Stimulated activated CD4-positive, alpha-beta T cell treated with anti-CD3 and anti-CD28 coated beads, Interleukin-1b, Interleukin-23, amount 100 ng/mL, for 24 hours (primary cell): ENCODE results near the gene TAS2R5.
"Not testable (repeated sequence)": the region's sequence is repeated elsewhere in the genome, so short reads cannot be mapped to it uniquely, and the experiment has no call there.

ENCODE experiments used
- DNase-seq, 4 experiments: peaks; one replicate each; pipeline ENCODE4 v3.0.0-alpha.2; 2020; ENCODE audit warnings: low read depth in 4 of 4, low spot score in 1 of 4

The TAS2R5 gene, protein sequence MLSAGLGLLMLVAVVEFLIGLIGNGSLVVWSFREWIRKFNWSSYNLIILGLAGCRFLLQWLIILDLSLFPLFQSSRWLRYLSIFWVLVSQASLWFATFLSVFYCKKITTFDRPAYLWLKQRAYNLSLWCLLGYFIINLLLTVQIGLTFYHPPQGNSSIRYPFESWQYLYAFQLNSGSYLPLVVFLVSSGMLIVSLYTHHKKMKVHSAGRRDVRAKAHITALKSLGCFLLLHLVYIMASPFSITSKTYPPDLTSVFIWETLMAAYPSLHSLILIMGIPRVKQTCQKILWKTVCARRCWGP

DNA sequence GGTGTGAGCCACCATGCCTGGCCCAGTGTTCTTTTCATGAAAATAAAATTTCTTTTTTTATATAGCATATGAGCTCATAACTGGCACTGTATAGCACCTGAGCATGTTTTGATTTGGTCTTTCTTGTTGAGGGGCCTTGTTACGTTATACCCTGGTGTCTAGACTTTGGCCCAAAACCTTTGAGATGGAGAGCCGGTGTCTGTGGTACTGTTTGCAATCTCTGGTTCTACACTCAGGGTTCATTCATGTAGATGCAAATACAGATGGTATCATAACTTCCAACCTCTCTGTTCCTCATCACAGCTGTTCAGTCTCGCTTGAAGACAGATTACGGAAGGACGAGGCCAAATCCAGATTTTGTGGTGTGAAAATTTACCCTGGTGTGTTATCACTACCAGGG is at the start of gene TAS2R5:
TAS2R5 (plus strand) TSS at position 301 of the 400 bp plus-strand sequence. CDS start 145 bp downstream, outside the sequence.
- no peak for DNase-seq

DNA sequence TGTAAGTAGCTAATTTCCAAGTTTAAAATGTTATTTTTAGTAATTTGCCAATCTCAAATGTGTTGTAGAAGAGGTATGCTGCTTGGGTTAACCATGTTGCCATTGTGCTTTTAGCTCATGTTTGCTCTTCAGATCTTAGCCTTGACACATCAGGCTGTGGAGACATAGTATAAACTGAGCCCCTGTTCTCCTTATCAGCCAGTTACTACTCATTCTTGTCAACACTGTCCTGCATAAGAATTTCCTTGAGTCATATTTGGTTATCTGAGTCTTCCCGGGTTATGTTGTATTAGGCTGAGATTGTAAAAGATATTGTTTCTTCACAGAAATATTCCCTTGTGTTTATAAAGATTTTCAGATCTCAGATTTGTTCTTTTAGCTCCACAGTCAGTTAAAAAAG is 47.8 kb upstream of the TAS2R5 start:
- DNase-seq = no peak

DNA sequence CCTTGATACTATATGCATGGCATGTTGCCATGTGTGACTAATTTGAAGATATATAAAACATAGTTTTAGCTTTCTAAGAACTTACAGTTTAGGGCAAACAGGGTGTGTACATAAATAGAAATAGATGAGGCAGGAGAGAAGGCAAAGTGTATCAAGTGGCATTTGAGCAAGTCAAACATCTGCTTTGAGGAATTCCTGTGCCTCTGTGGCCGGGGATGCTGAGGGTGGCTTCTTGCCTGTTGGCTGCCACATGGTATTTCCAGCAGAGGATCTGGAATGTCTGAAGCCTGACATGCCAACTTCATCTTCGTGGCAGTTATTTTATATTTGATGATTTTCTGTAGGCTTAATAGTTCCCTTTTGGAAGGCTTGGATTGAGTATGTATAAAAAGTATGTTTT is 45.9 kb upstream of the TAS2R5 start:
- no peak for DNase-seq

DNA sequence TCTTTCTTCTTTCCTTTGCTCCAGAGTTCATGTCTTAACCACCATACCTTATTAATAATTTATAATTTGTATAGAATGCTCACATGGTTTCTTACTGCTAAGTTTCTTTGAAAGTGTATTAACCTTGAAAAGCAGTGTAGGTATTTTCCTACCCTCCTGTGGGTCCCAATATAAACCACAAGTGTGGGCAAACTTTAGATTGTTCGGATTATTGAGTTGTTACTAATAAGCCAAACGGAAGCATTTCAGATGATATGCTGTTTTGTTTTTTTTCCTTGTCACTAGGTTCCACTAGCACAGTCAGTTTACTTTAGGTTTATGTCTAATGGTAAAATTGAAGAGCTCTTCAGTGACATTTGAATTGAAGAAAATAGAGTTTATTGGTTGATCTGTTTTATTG is 41.6 kb upstream of the TAS2R5 start:
- DNase-seq = no peak

DNA sequence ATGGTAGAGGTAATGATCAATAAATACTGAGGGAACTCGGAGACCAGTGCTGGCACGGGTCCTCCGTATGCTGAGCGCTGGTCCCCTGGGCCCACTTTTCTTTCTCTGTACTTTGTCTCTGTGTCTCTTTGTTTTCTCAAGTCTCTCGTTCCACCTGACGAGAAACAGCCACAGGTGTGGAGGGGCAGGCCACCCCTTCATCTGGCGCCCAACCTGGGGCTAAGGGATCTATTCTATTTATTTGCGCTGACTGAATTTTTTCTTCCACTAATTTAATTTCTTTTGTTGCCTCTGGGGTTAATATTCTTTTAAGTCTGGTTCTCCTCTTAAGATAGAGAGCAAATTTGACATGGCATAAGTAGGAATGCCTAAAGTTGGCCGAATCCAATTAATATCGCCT is 38.1 kb upstream of the TAS2R5 start:
- not testable (repeated sequence) for DNase-seq

DNA sequence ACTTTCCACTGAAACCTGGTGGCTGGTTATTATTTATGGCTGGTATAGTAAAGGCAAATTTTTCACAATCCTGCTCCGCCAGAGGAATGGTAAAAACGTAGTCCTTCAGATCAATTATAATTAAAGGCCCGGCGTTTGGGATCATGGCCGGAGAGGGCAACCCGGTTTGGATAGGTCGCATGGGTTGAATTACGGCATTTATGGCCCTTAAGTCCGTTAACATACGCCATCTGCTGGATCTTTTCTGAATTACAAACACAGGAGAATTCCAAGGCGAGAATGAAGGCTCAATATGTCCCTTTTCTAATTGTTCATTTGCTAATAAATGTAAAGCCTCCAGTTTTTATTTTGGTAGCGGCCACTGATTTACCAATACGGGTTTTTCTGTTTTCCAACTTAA is 37.4 kb upstream of the TAS2R5 start:
- DNase-seq = no peak

DNA sequence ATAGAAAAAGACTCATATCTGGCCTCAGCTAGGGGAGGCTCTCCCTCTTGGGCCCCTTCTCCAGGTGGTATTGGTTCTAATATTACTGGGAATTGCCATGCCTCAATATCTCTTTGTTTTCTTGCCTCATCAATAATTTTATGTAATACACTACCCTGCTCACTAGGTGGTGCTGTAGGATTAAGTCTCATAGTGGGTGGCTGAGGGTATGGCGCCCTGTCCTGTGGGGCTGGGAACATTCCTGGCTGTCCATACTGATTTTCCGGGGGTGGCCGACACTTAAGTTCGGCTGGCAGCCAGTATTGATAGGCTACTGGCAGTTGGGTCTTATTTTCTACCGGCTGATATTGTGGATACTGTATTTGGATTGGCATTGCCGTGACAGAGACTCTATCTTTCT is 35.1 kb upstream of the TAS2R5 start:
- DNase-seq = no peak

DNA sequence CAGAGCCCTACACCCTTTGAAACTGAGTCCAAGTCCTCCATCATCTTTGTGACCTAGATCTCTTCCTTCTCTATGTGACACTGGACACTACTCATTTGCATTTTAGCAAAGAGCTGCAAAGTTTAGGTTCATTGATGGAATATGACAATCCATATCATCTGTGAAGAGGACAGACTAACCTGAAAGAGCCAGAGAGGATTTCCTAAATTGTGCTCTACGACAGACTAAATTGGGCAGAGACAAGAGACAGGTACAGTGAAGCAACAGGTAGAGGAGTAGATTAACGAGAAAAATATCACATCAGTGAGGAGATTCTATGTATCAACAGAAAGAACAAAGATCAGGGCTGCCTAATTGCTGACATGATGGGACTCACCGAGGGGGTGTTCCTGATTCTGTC is 26.2 kb upstream of the TAS2R5 start, which contains the start of gene TAS2R3:
TAS2R3 (plus strand) TSS at position 301 of the 400 bp plus-strand sequence; CDS start at position 363, 62 bp downstream.
- DNase-seq = no peak

DNA sequence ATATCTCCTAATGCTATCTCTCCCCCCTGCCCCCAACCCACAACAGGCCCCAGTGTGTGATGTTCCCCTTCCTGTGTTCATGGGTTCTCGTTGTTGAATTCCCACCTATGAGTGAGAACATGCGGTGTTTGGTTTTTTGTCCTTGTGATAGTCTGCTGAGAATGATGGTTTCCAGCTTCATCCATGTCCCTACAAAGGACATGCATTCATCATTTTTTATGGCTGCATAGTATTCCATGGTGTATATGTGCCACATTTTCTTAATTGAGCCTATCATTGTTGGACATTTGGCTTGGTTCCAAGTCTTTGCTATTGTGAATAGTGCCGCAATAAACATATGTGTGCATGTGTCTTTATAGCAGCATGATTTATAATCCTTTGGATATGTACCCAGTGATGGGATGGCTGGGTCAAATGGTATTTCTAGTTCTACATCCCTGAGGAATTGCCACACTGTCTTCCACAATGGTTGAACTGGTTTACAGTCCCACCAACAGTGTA is 19.9 kb upstream of the TAS2R5 start:
- DNase-seq = not testable (repeated sequence)

DNA sequence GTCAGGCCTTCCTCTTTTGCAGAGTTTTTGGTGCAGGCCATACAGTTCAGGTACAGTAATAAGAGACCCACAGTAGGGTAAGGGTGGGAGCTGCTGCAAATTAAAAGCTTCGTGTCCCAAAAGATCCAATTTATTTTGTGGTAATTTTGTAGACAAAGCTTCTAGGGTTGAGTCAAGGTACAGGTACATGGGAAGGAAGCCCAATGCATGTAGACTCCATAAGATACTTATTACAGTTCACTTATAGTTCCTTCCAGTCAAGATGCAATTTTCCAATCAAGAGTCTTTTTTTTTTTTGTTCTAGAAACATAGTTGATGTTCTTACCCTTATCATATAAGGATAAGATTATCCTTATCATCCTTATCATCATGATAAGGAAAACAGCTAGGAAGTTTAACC is 13.6 kb upstream of the TAS2R5 start, which contains the start of gene TAS2R4:
TAS2R4 (plus strand) TSS at position 301 of the 400 bp plus-strand sequence. CDS start 1,815 bp downstream, outside the sequence.
- DNase-seq = no peak

DNA sequence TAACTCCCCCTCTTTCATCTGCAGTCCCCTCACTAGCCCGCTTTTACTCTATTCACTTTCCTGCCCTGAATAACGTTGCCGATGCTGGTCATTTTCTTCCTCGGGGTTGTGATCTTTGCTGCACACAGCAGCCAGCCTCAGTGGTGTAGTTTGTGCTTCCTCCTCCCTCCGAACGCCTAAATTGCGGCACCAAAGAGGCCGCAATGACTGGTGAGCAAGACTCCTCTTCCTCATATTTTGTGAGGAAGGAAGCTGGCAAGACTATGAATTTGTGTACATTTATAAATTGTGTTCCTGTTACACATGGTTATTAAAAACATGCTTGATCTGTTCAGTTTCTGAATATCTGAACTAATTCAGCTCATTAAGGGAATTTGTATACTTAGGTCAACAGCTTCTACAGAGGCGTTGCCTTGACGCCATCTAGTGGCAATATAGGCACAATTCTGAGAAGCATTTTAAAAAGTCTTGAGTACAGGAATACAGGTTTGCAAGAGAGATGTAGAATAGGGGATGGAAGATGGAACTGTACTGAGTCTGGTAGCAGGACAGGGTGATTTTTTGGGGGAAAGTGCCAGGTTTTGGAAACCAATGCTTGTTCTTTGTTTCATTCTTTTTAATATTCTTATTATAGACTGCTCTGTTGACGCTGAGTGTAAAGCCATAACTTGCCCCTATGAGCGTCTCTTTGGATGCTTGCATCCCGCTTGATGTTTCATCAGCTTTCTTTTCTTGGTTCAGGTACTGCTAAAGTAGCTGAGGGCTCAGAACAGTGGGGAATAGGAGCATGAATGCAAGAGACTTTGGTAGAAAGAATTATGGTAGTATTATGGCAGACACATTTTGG is 4.1 kb upstream of the TAS2R5 start:
- no peak for DNase-seq

DNA sequence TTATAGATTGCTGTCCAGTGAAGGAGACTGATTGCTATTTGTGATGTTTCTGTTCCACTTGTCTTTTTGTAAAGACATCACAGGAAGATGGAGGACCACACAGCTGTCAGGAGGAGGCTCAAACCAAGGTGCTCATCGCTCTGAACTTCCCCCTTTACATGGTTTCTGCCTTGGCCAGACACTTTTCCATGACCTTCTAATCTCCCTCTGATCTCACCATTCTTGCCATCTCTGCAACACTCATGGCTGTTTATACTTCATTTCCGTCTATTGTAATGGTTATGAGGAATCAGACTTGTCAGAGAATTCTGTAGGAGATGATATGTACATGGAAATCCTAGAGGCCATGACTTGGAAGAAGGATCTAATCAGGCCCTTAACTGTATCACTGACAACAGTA is 1.7 kb upstream of the TAS2R5 start:
- DNase-seq = no peak

DNA sequence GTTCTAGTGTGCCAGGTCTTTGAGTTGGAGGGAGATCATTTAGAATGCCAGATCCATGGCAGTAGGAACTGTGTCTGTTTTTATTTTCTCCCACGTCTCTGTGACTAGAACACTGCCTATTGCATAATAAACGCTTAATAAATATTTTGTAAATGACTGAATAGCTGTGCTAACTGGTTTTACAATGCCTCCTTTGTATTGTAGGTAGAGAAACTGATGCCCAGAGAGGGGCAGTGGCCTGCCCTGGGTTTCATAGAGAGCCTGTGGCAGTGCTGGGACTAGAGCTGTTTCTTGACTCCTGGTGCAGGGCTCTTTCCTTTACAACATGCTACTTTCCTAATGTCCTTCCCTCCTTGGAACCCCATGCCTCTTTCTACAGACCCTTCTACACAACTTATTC is 2.5 kb downstream of the TAS2R5 start:
- no peak for DNase-seq

DNA sequence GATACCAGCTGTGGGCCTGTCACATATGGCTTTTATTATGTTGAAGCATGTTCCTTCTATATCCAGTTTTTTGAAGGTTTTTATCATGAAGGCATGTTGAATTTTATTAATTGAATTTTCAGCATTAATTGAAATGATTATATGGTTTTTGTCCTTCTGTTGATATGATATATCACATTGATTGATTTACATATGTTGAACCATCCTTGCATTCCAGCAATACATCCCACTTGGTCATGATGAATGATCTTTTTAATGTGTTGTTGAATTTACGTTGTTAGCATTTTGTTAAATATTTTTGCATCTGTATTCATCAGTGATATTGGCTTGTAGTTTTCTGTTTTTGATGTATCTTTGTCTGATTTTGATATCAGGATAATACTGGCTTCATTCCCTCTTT is 30.1 kb downstream of the TAS2R5 start:
- no peak for DNase-seq

DNA sequence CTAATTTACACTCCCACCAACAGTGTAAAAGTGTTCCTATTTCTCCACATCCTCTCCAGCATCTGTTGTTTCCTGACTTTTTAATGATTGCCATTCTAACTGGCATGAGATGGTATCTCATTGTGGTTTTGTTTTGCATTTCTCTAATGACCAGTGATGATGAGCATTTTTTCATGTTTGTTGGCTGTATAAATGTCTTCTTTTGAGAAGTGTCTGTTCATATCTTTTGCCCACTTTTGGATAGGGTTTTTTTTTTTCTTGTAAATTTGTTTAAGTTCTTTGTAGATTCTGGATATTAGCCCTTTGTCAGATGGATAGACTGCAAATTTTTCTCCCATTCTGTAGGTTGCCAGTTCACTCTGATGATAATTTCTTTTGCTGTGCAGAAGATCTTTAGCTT is 32.4 kb downstream of the TAS2R5 start:
- DNase-seq = not testable (repeated sequence)

DNA sequence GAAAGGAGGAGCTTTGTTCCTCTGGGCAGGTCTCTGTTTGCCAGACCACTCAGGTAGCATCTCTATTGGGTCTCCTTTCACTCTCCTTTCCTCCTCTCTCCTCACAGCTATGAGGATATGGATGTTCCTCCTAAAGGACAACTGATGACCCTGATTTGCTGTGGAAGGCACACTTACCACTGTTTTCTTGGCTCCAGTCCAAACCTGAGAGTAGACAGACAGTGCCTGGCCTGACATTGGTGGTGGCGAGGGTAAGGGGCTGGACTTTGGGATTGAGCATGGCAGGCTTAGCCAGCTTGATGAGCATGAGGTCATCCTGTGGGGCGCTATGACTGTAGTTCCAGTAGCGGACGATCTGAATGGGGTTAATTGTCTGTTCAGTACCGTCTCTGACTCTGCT is 47.7 kb downstream of the TAS2R5 start:
- DNase-seq = no peak

DNA sequence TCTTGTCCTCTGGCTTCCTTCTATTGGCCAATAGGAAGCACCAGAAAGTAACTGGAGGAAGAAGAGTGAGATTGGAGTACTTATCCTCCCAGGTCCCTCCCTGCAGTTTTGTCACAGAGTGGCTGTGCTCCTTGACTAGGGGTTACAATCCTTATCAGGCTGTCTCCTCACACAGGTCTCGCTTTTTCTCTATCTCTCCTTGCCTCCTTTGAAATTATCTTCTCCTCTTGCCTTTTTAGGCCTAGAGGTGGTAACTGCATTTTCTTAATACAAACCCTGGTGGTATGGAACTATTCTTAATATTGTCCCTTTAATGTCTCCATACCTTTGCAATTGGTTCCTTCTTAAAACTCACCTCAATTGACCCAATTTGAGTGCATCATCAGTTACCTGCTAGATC is 48.6 kb downstream of the TAS2R5 start:
- DNase-seq = no peak

DNA sequence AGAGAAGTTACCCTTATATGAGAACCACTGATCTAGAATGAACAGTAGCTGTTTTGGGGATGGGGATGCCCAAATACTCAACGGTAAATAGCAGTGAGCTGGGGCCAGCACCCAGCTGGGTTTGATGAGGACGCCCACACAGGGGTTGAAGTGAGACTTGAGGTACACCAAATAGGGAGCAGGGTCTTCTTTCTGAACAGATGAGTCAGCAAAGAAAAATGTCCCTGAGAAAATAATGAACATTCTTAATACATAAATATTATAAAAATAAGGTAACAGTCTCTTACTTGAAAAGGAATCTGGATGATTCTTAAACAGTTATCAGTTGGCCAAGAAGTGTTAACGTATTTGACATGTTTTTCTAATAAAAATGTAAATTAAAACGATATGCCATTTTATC is 49.2 kb downstream of the TAS2R5 start:
- DNase-seq = no peak

DNA sequence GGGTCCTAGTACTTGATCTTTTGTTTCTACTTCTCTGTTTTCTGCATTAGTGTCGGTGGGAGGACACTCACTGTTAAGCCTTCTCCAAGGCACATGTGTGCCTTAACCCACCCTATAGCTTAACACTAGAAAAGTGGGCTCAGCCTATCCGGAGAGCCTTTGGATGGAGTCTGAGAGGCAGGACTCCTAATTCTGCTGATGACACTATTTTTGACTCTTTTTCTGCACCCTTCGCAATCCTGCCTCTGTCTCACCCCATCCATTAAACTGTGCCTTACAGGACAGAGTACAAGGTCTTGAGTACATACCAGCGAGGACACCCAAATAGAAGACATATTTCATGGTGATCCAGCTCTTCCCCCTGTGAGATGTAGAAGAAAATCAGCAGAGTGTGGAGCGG is 50.7 kb downstream of the TAS2R5 start:
- no peak for DNase-seq
